Measurements from ENCODE around the gene MALT1.

GRCh38 chr18:58754544-58755068 lies 83.3 kb downstream of the MALT1 start:
- TF ChIP-seq MYC (IDR thresholded peaks at IDR 0.05; ENCODE audit: low read depth, low read length): no peak
- no peak for TF ChIP-seq CTCF (IDR thresholded peaks at IDR 0.05; ENCODE audit: low read depth, low read length)
- TF ChIP-seq POLR2A (IDR thresholded peaks at IDR 0.05; ENCODE audit: extremely low read depth, insufficient read length): no peak

Data from NB4 (cell line).